ENCODE measurements around the gene SLAMF8.

The SLAMF8 gene

GRCh38 chr1:159821171-159821867, 5.4 kb upstream of the SLAMF8 start:
- DNase-seq = no peak

GRCh38 chr1:159823406-159823805, 3.3 kb upstream of the SLAMF8 start:
- DNase-seq = peak; percentile 16

- no peak for DNase-seq
Measured at GRCh38 chr1:159825564-159825963, 1.1 kb upstream of the SLAMF8 start.

GRCh38 chr1:159827102-159827490, 423 bp downstream of the SLAMF8 start:
- no peak for DNase-seq

GRCh38 chr1:159827549-159827948, 876 bp downstream of the SLAMF8 start:
- no peak for DNase-seq

GRCh38 chr1:159828176-159828575, 1.5 kb downstream of the SLAMF8 start:
- no peak for DNase-seq

GRCh38 chr1:159828581-159829272, 2.1 kb downstream of the SLAMF8 start:
- no peak for DNase-seq

- peak; percentile 45 for DNase-seq
Measured at GRCh38 chr1:159829273-159829634, 2.6 kb downstream of the SLAMF8 start.

- DNase-seq = no peak
Measured at GRCh38 chr1:159829822-159830465, 3.3 kb downstream of the SLAMF8 start.

- DNase-seq = no peak
Measured at GRCh38 chr1:159830722-159831121, 4.0 kb downstream of the SLAMF8 start.

- DNase-seq = no peak
Measured at GRCh38 chr1:159831412-159832141, 4.9 kb downstream of the SLAMF8 start.

GRCh38 chr1:159832309-159832708, 5.6 kb downstream of the SLAMF8 start:
- DNase-seq = no peak

GRCh38 chr1:159835356-159835755, 8.7 kb downstream of the SLAMF8 start:
- no peak for DNase-seq

GRCh38 chr1:159835862-159836525, 9.3 kb downstream of the SLAMF8 start:
- no peak for DNase-seq

GRCh38 chr1:159838715-159839114, 12.0 kb downstream of the SLAMF8 start:
- DNase-seq = no peak

GRCh38 chr1:159839116-159839849, 12.6 kb downstream of the SLAMF8 start:
- DNase-seq = no peak

GRCh38 chr1:159841749-159842148, 15.1 kb downstream of the SLAMF8 start:
- no peak for DNase-seq

- DNase-seq = no peak
Measured at GRCh38 chr1:159843459-159843858, 16.8 kb downstream of the SLAMF8 start.

GRCh38 chr1:159845751-159846629, 19.3 kb downstream of the SLAMF8 start:
- no peak for DNase-seq

- DNase-seq = no peak
Measured at GRCh38 chr1:159847231-159847630, 20.6 kb downstream of the SLAMF8 start.

- no peak for DNase-seq
Measured at GRCh38 chr1:159848326-159848725, 21.7 kb downstream of the SLAMF8 start.
